GM18508 (cell line): ENCODE measurements around the gene NHSL2.

ENCODE experiments used
- ATAC-seq: cut with Tn5 transposase; IDR thresholded peaks from one replicate; pipeline ENCODE4 v1.9.1; 2021; ENCODE audit warnings: moderate number of reproducible peaks; ENCODE audit not compliant: insufficient read depth, unreplicated experiment

The NHSL2 gene

GRCh38 chrX:71978164-71978563 lies 67.5 kb downstream of the NHSL2 start:
- ATAC-seq, result no peak

GRCh38 chrX:71989768-71990426 lies 79.3 kb downstream of the NHSL2 start:
- ATAC-seq, result no peak

- no peak for ATAC-seq
These were observed 79.9 kb downstream of the NHSL2 start for GRCh38 chrX:71990518-71990917.

GRCh38 chrX:71991164-71991563 lies 80.5 kb downstream of the NHSL2 start:
- ATAC-seq, result no peak

- no peak for ATAC-seq
These were observed 82.1 kb downstream of the NHSL2 start for GRCh38 chrX:71992711-71993110.

GRCh38 chrX:71993371-71993770 lies 82.7 kb downstream of the NHSL2 start:
- no peak for ATAC-seq

- no peak for ATAC-seq
These were observed 84.0 kb downstream of the NHSL2 start for GRCh38 chrX:71994601-71995000.

GRCh38 chrX:71995122-71995521 lies 84.5 kb downstream of the NHSL2 start:
- no peak for ATAC-seq

GRCh38 chrX:71996136-71996535 lies 85.5 kb downstream of the NHSL2 start:
- ATAC-seq, result no peak

GRCh38 chrX:71996826-71997225 lies 86.2 kb downstream of the NHSL2 start:
- ATAC-seq, result no peak

GRCh38 chrX:71997320-71997719 lies 86.7 kb downstream of the NHSL2 start:
- no peak for ATAC-seq

GRCh38 chrX:71998836-71999509 lies 88.3 kb downstream of the NHSL2 start:
- no peak for ATAC-seq

GRCh38 chrX:71999535-71999934 lies 88.9 kb downstream of the NHSL2 start:
- ATAC-seq, result no peak

- no peak for ATAC-seq
These were observed 90.8 kb downstream of the NHSL2 start for GRCh38 chrX:72001471-72001870.

- ATAC-seq, result no peak
These were observed 91.3 kb downstream of the NHSL2 start for GRCh38 chrX:72001906-72002305.

GRCh38 chrX:72002875-72003274 lies 92.2 kb downstream of the NHSL2 start:
- ATAC-seq, result no peak

- ATAC-seq, result no peak
These were observed 93.4 kb downstream of the NHSL2 start for GRCh38 chrX:72003811-72004750.

- no peak for ATAC-seq
These were observed 94.4 kb downstream of the NHSL2 start for GRCh38 chrX:72005046-72005445.

- no peak for ATAC-seq
These were observed 95.8 kb downstream of the NHSL2 start for GRCh38 chrX:72006461-72006860.

- ATAC-seq, result no peak
These were observed 99.1 kb downstream of the NHSL2 start for GRCh38 chrX:72009731-72010130.

- no peak for ATAC-seq
These were observed 101.1 kb downstream of the NHSL2 start for GRCh38 chrX:72011734-72012133.
